Karpas-422 (cell line): ENCODE measurements around the gene LSAMP. TPM values are rescaled to one million over a fixed set of nuclear protein-coding genes. Genes with fewer than 3 reads are reported as not detected.

ENCODE experiments used
- DNase-seq: peaks from one replicate; pipeline ENCODE4 v3.0.0-alpha.2; 2015
- H2AFZ ChIP-seq: fragments of 200-600 bp; sonication (generic); 2 replicates; pipeline ENCODE4 v1.6.1; 2014; ENCODE audit warnings: antibody characterized with exemption, low read length, mixed read lengths
- H3K27ac ChIP-seq: fragments of 200-600 bp; sonication (generic); 2 replicates; pipeline ENCODE4 v1.5.1; 2014; ENCODE audit warnings: mild to moderate bottlenecking, low read length, moderate library complexity
- H3K27me3 ChIP-seq: fragments of 200-600 bp; sonication (generic); 2 replicates; pipeline ENCODE4 v1.6.1; 2014; ENCODE audit warnings: low read length, mixed read lengths
- H3K36me3 ChIP-seq: fragments of 200-600 bp; sonication (generic); 2 replicates; pipeline ENCODE4 v1.6.1; 2014; ENCODE audit warnings: low read length, mixed read lengths; ENCODE audit not compliant: insufficient read depth
- H3K4me1 ChIP-seq: fragments of 200-600 bp; sonication (generic); 2 replicates; pipeline ENCODE4 v1.6.1; 2014; ENCODE audit warnings: mild to moderate bottlenecking, low read length, mixed read lengths
- H3K4me2 ChIP-seq: fragments of 200-600 bp; sonication (generic); 2 replicates; pipeline ENCODE4 v1.6.1; 2014; ENCODE audit warnings: low read length, low read depth, mild to moderate bottlenecking; ENCODE audit not compliant: poor library complexity, severe bottlenecking
- H3K4me3 ChIP-seq: fragments of 200-600 bp; sonication (generic); 2 replicates; pipeline ENCODE4 v1.5.1; 2014; ENCODE audit warnings: mild to moderate bottlenecking, antibody characterized with exemption, low read length, mixed read lengths
- H3K79me2 ChIP-seq: fragments of 200-600 bp; sonication (generic); 2 replicates; pipeline ENCODE4 v1.6.1; 2014; ENCODE audit warnings: mild to moderate bottlenecking, low read length, mixed read lengths
- H3K9ac ChIP-seq: fragments of 200-600 bp; sonication (generic); 2 replicates; pipeline ENCODE4 v1.6.0; 2014; ENCODE audit warnings: low read length
- H3K9me2 ChIP-seq: fragments of 200-600 bp; sonication (generic), shearing (Covaris generic); replicated peaks from 2 replicates; pipeline ENCODE4 v1.6.0; 2014; ENCODE audit warnings: mild to moderate bottlenecking, low read length, moderate library complexity; ENCODE audit not compliant: insufficient read depth
- H3K9me3 ChIP-seq: fragments of 300-700, 200-600 bp; sonication (generic); 2 replicates; pipeline ENCODE4 v1.6.1; 2014; ENCODE audit warnings: low read length, mixed read lengths
- H4K20me1 ChIP-seq: fragments of 200-600 bp; sonication (generic); 2 replicates; pipeline ENCODE4 v1.6.1; 2014; ENCODE audit warnings: mild to moderate bottlenecking, antibody characterized with exemption, low read length, low read depth; ENCODE audit not compliant: insufficient read depth
- total RNA-seq: library from RNA; depleted of rRNA; stranded (reverse); fragments of >200 nt; shearing (Covaris generic); gene quantifications from 2 replicates; pipeline ENCODE4 v1.2.3, GENCODE V29; 2014; ENCODE audit warnings: low replicate concordance

The LSAMP gene
- total RNA-seq, 1 experiment from 2014 or later: not detected

DNA sequence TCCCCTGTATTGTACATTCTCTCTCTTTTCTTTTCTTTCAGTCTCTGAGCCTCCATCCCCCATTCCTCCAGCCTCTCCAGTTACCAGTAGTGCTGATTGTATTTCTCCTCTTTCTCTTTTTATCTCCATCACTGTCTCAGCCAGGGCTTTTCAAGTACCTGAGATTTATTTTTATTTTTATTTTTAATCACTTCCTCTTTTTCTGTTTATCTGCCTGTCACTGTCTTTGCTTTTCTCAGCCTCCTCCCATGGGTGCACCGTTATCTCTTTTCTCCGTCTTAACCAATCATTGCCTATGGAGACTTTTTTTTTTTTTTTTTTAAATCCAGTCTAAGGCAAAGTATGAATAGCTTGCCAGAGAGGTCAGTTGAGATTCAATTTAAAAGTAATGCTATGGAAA lies 462.7 kb downstream of the LSAMP start:
- no peak overlapping the region for H3K27ac ChIP-seq
- H3K9me3 ChIP-seq: no peaks in the 10 kb centered on the region
- no peak for DNase-seq
- H3K9ac ChIP-seq: no peak overlapping the region
- no peak overlapping the region for H2AFZ ChIP-seq
- H3K4me2 ChIP-seq: no peak overlapping the region
- no peak overlapping the region for H3K4me3 ChIP-seq
- no peaks in the 10 kb centered on the region for H3K27me3 ChIP-seq
- no peaks in the 10 kb centered on the region for H3K79me2 ChIP-seq
- H3K36me3 ChIP-seq: no peaks in the 10 kb centered on the region
- no peaks in the 10 kb centered on the region for H4K20me1 ChIP-seq
- H3K4me1 ChIP-seq: no peaks in the 10 kb centered on the region
- 0 out of 2 replicates have a peak, but pooled peaks cover 4% of the 10 kb centered on the region for H3K9me2 ChIP-seq

DNA sequence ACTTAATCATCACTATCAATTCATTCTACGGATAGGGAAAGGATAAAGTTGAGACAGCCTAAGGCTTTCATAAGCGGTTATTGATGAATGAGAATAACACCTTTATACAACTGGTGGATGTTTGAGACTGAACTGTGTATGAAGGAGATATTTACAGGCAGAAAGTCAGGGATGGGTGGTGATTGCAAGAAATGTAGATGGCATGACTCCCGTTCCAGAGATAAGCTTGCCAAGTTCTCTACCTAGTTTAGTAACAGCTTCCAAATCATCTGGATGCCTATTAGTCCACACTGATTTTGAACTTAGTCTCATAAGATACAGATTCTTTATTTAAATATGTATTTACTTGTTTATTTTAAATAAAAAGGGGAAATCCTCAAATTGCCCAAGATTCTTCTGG lies 463.2 kb downstream of the LSAMP start:
- no peak for DNase-seq
- no peak overlapping the region for H3K9ac ChIP-seq
- no peaks in the 10 kb centered on the region for H3K27me3 ChIP-seq
- H3K36me3 ChIP-seq: no peaks in the 10 kb centered on the region
- H3K4me1 ChIP-seq: no peaks in the 10 kb centered on the region
- 0 out of 2 replicates have a peak, but pooled peaks cover 4% of the 10 kb centered on the region for H3K9me2 ChIP-seq
- no peak overlapping the region for H3K27ac ChIP-seq
- no peaks in the 10 kb centered on the region for H3K9me3 ChIP-seq
- no peak overlapping the region for H2AFZ ChIP-seq
- H3K4me2 ChIP-seq: no peak overlapping the region
- no peak overlapping the region for H3K4me3 ChIP-seq
- no peaks in the 10 kb centered on the region for H3K79me2 ChIP-seq
- H4K20me1 ChIP-seq: no peaks in the 10 kb centered on the region

DNA sequence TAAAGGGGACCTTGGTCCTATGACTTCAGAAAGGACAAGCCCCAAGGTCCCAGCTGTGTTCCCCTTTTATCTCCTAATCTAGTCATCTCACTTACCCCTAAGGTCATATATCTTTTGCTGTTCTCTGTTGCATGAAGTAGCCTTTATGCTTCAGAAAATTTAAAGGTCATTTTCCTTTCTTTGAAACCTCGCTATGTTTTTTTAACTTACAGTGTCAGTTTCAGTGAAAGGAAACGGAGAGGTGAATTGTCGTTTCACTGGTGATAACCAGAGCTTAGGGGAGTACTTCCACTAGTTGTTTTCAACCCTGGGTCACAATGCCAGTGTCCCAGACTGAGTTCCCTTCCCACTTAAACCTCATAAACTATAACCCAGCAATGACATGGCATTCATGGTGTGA lies 464.6 kb downstream of the LSAMP start:
- no peak overlapping the region for H3K4me2 ChIP-seq
- no peaks in the 10 kb centered on the region for H4K20me1 ChIP-seq
- H3K36me3 ChIP-seq: no peaks in the 10 kb centered on the region

DNA sequence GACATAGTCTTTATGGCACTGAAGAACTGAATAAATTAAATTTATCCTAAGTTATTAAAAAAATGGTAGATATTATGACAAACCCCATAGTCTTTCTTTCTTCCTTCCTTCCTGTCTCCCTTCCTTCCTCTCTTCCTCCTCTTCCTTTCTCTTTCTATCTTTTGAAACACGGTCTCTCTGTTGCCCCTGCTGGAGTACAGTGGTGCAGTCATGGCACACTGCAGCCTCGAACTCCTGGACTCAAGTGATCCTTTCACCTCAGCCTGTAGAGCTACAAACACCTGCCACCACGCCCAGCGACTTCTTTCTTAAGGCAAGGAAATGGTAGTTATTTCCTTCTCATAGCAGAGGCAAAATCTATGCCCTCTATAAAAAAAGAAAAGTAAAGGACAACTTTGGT lies 467.4 kb downstream of the LSAMP start:
- no peak overlapping the region for H3K4me2 ChIP-seq
- H3K9ac ChIP-seq: no peak overlapping the region
- no peaks in the 10 kb centered on the region for H4K20me1 ChIP-seq
- 0 out of 2 replicates have a peak, but pooled peaks cover 4% of the 10 kb centered on the region for H3K9me2 ChIP-seq
- H3K9me3 ChIP-seq: no peaks in the 10 kb centered on the region
- DNase-seq: no peak
- no peaks in the 10 kb centered on the region for H3K79me2 ChIP-seq
- H3K4me1 ChIP-seq: no peaks in the 10 kb centered on the region
- no peaks in the 10 kb centered on the region for H3K27me3 ChIP-seq
- no peak overlapping the region for H3K27ac ChIP-seq
- H2AFZ ChIP-seq: no peak overlapping the region
- no peaks in the 10 kb centered on the region for H3K36me3 ChIP-seq
- H3K4me3 ChIP-seq: no peak overlapping the region

More for the DNA sequence above, 464.6 kb downstream of the LSAMP start:
- Histone ChIP-seq H3K9me3 (no peaks in the 10 kb centered on the region), H2AFZ (no peak overlapping the region), H3K9me2 (0 out of 2 replicates have a peak, but pooled peaks cover 4% of the 10 kb centered on the region), H3K4me1 (no peaks in the 10 kb centered on the region), H3K27ac (no peak overlapping the region), H3K27me3 (no peaks in the 10 kb centered on the region), H3K79me2 (no peaks in the 10 kb centered on the region), H3K9ac (no peak overlapping the region), H3K4me3 (no peak overlapping the region)
- no peak for DNase-seq

DNA sequence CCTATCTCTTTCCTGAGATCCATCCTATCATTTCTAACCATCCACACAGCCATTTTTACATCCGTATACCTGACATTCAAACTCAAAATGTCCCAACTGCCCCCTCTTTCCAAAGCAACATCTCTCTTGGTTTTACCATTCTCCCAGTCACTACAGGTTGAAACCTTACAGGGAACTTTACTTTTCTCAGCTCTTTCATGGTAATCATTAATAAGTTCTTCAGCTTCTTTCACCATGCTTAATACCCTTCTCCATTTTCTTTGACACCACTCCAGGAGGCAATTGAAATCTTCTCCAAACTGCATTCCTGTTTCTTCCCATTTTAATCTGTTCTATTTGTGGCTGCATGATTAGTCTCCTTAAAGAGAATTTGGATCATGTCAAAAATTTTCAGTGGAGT lies 469.5 kb downstream of the LSAMP start:
- H3K4me3 ChIP-seq: no peak overlapping the region
- H3K27ac ChIP-seq: no peak overlapping the region
- no peak overlapping the region for H2AFZ ChIP-seq
- H3K9ac ChIP-seq: no peak overlapping the region
- no peaks in the 10 kb centered on the region for H3K4me1 ChIP-seq
- no peak overlapping the region for H3K4me2 ChIP-seq
- no peaks in the 10 kb centered on the region for H3K9me3 ChIP-seq
- H4K20me1 ChIP-seq: no peaks in the 10 kb centered on the region
- no peaks in the 10 kb centered on the region for H3K79me2 ChIP-seq
- H3K27me3 ChIP-seq: no peaks in the 10 kb centered on the region
- no peak for DNase-seq
- H3K36me3 ChIP-seq: no peaks in the 10 kb centered on the region
- 0 out of 2 replicates have a peak, but pooled peaks cover 4% of the 10 kb centered on the region for H3K9me2 ChIP-seq

DNA sequence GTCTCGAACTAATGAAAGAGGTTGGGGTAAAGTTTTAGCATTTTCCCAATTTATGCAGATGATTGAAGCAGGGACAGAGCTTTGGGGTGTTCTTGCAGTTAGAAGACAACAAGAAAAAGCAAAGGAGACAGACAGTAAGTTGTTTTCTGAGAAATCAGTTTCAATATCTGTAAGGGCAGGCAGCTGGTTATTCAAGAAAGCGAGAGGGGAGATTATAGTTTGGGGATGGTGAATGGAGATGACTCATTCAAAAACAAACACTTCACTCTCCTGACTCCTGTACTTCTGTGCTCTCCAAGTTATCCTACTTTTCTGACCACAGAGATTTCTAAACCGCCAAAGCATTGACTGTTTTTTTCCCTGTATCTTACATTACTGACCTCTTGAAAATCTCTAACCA lies 469.9 kb downstream of the LSAMP start:
- Histone ChIP-seq H3K27me3 (no peaks in the 10 kb centered on the region), H3K4me2 (no peak overlapping the region), H2AFZ (no peak overlapping the region), H3K9me3 (no peaks in the 10 kb centered on the region), H3K79me2 (no peaks in the 10 kb centered on the region), H3K36me3 (no peaks in the 10 kb centered on the region), H3K27ac (no peak overlapping the region), H3K4me3 (no peak overlapping the region), H3K9ac (no peak overlapping the region), H4K20me1 (no peaks in the 10 kb centered on the region), H3K4me1 (no peaks in the 10 kb centered on the region), H3K9me2 (0 out of 2 replicates have a peak, but pooled peaks cover 4% of the 10 kb centered on the region)
- no peak for DNase-seq

DNA sequence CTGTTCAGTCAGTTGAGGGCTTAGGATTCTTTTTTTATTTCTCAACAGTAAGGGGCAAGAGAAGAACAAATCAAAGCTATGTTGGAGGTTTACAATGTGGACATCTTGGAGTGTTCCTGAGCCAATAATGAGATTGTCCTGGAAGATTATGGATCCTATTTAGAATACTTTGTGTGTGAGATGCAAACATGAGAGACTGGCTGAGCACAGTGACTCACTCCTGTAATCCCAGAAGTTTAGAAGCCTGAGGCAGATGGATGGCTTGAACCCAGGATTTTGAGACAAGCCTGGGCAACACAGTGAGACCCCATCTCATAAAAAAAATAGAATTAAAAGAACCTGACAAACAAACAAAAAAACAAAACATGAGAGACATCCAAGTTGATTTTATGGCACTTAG lies 470.3 kb downstream of the LSAMP start:
- Histone ChIP-seq H3K79me2 (no peaks in the 10 kb centered on the region), H2AFZ (no peak overlapping the region), H3K27ac (no peak overlapping the region), H3K4me1 (no peaks in the 10 kb centered on the region), H3K36me3 (no peaks in the 10 kb centered on the region), H3K27me3 (no peaks in the 10 kb centered on the region), H3K9me3 (no peaks in the 10 kb centered on the region), H3K9me2 (0 out of 2 replicates have a peak, but pooled peaks cover 4% of the 10 kb centered on the region), H3K4me2 (no peak overlapping the region), H3K9ac (no peak overlapping the region), H3K4me3 (no peak overlapping the region), H4K20me1 (no peaks in the 10 kb centered on the region)
- no peak for DNase-seq

DNA sequence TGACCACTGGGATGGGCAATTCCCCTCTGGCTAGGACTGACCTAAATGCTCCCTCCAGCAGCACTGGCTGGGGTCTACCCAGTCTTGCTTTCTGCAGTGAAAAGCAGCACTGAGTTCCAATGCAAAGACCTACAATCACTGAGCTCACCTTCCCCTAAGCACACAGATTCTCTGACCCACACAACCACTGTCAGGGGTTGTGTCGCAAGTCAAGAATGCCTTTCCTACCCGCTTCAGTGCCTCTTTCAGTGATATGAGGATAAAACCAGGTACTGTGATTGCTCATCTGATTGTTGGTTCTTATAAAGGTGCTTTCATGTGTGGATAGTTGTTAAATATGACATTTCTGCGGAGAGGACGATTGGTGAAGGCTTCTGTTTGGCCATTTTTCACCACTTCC lies 476.4 kb downstream of the LSAMP start:
- Histone ChIP-seq H3K9me3 (no peaks in the 10 kb centered on the region), H3K27ac (no peak overlapping the region), H3K9me2 (no peaks in the 10 kb centered on the region), H4K20me1 (no peaks in the 10 kb centered on the region), H3K9ac (no peak overlapping the region), H3K4me3 (no peak overlapping the region), H3K27me3 (no peaks in the 10 kb centered on the region), H3K36me3 (no peaks in the 10 kb centered on the region), H3K4me1 (no peaks in the 10 kb centered on the region), H3K79me2 (no peaks in the 10 kb centered on the region), H2AFZ (no peak overlapping the region), H3K4me2 (no peak overlapping the region)
- DNase-seq: no peak

DNA sequence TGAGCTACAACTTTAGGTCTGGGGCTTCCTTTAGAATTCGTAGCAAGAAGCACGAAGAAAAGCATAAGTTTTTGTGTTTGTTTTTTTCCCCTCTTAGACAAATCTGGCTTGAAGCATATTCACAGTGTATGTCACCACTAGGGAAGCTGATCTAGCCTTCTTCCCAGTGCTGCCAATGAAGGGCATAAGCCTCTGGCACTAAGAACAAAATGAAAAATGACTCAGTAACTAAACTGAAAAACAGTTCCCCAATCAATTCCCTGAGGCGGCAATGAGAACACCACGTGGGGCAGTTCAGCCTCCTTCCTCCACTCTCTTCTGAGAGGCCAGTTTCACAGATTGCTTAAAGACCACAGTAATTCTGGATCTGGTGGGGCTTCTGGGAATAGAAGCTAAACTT lies 483.9 kb downstream of the LSAMP start:
- Histone ChIP-seq H3K9ac (no peak overlapping the region), H3K9me2 (no peaks in the 10 kb centered on the region), H4K20me1 (no peaks in the 10 kb centered on the region), H3K4me2 (no peak overlapping the region), H3K79me2 (no peaks in the 10 kb centered on the region), H2AFZ (no peak overlapping the region), H3K4me3 (no peak overlapping the region), H3K36me3 (no peaks in the 10 kb centered on the region), H3K27ac (no peak overlapping the region), H3K9me3 (no peaks in the 10 kb centered on the region), H3K27me3 (no peaks in the 10 kb centered on the region), H3K4me1 (no peaks in the 10 kb centered on the region)
- DNase-seq: no peak
